HG02610 (cell line): ENCODE data around the gene PREX1.
A peak's percentile ranks its signal among the peaks of the same experiment; 100 is the strongest.
"Not testable (repeated sequence)": the region's sequence is repeated elsewhere in the genome, so short reads cannot be mapped to it uniquely, and the experiment has no call there.

Source experiments
- ATAC-seq: cut with Tn5 transposase; IDR thresholded peaks from one replicate; pipeline ENCODE4 v1.9.1; 2021; ENCODE audit warnings: mild to moderate bottlenecking, moderate library complexity; ENCODE audit not compliant: unreplicated experiment

The PREX1 gene, protein sequence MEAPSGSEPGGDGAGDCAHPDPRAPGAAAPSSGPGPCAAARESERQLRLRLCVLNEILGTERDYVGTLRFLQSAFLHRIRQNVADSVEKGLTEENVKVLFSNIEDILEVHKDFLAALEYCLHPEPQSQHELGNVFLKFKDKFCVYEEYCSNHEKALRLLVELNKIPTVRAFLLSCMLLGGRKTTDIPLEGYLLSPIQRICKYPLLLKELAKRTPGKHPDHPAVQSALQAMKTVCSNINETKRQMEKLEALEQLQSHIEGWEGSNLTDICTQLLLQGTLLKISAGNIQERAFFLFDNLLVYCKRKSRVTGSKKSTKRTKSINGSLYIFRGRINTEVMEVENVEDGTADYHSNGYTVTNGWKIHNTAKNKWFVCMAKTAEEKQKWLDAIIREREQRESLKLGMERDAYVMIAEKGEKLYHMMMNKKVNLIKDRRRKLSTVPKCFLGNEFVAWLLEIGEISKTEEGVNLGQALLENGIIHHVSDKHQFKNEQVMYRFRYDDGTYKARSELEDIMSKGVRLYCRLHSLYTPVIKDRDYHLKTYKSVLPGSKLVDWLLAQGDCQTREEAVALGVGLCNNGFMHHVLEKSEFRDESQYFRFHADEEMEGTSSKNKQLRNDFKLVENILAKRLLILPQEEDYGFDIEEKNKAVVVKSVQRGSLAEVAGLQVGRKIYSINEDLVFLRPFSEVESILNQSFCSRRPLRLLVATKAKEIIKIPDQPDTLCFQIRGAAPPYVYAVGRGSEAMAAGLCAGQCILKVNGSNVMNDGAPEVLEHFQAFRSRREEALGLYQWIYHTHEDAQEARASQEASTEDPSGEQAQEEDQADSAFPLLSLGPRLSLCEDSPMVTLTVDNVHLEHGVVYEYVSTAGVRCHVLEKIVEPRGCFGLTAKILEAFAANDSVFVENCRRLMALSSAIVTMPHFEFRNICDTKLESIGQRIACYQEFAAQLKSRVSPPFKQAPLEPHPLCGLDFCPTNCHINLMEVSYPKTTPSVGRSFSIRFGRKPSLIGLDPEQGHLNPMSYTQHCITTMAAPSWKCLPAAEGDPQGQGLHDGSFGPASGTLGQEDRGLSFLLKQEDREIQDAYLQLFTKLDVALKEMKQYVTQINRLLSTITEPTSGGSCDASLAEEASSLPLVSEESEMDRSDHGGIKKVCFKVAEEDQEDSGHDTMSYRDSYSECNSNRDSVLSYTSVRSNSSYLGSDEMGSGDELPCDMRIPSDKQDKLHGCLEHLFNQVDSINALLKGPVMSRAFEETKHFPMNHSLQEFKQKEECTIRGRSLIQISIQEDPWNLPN (N-terminal part only)

DNA sequence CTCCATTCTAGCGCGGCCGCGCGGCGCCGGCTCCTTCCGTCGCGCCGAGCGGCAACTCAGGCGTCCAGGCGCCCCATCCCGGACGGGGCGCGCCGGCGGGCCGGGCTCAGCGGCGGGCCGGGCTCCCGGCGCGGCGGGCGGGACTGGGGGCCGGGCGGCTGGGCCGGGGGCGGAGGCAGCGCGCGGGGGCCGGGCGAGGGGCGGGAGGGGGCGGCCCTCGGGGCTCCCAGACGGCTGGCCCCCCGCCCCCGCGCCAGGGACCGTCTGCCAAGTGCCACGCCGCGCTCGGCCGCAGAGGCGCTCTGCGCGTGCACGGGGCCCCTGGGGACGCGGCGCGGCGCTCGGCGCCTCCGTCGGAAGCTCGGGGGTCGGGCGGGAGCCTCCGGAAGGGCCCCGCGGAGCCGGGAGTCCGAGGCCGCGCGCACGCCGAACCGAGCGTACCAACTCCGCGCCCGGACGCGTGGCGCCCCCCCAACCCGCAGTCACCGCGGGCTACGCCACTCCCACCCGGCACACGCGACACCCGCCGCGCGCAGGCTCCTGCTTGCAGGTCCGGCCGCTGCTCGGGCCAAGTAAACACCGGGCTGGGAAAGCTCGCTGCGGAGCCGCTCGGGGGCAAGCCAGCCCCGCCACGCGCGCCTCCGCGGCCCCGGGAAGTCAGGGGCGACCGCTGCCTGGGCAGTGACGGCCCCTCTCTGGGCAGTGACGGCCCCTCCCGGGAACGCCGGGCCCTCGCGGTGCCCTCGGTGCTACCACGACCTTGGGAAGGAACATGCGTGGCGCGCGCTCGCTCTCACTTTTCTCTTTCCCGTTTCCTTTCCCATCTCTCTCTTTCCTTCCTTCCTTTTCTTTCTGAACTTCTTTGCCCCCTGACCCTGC is at the start of gene PREX1:
TSS of gene PREX1 (minus strand) at position 145 of the 879 bp plus-strand sequence. CDS start at position 6, 139 bp downstream.
- ATAC-seq, result peak; percentile 35

DNA sequence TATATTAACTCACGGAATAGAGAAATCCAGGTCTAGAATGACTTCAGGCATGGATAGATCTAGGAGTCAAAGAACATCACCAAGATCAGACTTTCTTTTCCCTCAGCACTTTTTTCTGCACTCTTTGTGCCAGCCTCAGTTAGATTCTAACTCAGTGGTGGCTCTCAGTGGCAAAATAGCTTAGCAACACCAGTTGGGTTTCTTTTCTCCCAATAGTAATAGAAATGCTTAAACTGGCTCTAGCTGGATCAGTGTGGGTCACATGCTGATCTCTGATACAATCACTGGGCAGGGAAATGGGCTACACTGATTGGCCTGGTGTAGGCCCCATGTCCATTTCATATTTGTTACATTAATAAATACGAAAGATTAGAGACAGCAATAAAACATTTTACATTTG is 49.5 kb upstream of the PREX1 start:
- ATAC-seq, result no peak

DNA sequence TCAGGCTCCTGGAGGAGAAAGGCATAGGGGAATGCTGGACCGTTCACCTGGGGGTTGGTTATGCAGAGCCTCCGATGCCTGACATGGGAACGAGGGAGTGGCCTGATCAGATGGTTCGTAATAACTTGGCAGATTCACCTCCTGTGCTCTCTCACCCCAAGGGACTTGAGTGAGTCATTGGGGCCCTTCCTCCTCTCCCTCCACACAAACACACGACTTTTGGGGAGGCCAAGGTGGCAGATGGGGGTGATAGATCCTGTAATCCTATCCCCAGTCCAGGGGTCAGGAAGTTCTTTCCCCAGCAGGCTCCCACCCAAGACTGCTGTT is 48.1 kb upstream of the PREX1 start:
- ATAC-seq, result no peak

DNA sequence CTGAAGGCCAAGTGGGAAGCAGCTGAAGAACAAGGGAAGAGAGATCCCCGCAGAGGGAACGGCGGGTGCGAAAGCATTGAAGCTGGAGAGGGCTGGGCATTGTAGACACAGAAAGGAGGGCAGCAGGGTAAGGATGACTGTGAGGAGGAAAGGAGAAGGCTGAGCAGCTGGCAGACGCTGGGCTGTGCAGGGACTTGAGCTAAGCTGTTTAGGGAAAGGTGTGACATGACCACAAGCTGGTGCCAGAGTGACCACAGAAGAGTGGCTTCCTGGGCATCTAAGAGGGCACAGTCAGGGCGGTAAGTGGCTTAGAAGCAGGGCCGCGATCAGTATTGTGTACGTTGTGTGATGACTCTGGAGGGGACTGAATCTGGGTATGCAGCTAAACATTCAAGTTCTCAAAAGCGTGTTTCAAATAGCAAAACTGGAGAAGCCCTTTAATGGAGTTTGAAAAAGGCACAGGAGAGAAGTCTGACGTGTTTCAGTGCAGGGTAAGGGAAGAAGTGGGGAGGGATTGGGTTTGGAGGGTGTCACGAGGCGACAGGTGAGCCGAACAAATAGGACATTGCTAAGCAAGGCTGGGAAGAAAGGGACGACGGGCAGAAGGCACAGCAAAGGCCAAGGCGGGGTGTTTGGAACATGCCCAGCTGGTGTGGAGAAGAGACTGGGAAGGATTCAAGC is 47.6 kb upstream of the PREX1 start:
- ATAC-seq, result no peak

DNA sequence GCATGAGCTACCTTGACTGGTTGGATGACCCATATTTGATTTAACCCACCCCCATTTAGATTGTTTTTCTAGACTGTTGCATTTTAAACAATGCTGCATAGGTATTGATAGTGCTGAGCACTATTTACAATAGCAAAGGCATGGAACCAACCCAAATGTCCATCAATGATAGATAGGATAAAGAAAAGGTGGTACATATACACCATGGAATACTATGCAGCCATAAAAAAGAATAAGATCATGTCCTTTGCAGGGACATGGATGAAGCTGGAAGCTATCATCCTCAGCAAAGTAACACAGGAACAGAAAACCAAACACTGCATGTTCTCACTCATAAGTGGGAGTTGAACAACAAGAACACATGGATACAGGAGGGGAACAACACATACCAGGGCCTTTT is 41.6 kb upstream of the PREX1 start:
- ATAC-seq, result not testable (repeated sequence)

DNA sequence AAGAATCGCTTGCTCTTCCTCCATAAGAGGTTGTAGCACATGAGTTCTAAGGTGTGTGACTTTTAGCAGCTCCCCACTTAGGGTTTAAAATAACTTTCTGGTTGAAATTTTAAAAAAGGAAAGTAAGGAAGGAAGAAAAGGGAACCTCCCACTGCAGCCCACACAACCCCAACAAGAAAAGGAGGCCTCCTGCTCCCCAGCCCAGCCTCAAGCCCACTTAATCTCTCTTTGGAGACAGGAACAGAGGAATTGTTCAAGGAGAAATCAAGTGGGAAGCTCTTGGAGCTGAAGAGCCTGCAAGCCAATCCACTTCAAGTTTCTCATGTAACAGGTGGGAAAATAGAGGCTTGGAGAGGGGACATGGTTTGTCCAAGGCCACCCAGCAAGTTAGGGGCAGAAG is 39.1 kb upstream of the PREX1 start:
- no peak for ATAC-seq

DNA sequence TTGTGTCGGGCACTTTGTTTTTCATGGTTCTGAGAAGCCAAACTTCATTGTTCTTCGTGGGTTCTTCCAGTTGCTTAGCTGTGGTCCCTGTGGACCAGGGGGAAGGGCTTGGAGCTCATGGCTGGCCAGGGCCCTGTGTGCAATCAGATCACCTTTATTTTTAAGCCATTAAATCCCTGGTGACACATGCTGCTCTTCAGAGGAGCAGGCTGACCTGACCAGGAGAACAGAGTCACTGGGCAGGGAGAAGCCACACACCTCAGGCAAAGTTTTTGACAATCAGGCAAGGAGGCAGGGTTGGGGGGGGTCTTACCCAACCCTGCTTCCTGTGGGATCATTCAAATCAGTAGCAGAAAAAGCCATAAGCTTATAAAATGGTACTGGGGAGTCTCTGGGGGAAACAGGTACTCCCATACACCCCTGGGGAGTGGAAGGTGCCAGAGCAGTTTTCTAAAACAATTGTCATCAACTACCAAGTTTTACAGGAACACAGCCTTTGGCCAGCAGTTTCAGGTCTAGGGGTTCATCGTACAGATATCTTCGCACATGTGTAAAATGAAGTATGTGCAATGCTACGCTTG is 37.0 kb upstream of the PREX1 start:
- ATAC-seq, result no peak

DNA sequence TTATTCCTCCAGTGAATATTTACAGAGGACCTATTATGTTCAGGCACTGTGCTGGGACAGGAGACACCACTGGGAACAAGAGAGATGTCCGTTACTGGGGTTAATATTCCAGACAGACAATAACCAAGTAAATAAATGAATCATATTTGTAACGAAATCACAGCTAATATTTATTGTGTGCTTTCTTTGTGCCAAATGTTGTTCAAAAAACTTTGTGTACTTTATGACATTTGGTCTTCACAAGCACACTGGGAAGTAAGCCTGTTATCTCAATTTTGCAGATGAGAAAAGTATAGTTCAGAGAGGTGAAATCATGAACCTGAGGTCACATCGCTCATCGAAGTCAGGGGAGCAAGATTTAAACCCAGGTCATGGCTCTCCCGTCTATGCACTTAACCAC is 36.5 kb upstream of the PREX1 start:
- ATAC-seq, result no peak

DNA sequence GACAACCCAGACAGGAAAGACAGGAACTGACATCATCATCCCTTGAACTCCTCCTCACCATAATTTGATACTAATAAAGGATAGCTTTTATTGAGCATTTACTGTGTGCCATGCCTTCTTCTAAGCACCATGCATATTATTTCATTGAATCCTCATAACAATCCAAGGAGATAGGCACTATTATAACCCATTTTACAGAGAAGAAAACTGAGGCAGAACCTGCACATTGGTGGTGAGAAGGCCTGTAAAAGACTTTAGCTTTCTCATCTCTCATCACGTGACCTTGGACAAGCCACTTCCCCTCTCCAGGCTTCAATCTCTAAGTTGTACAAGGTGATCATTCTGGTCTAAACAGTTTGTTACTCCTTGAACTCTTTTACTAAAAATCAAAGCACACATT is 34.5 kb upstream of the PREX1 start:
- ATAC-seq, result no peak

DNA sequence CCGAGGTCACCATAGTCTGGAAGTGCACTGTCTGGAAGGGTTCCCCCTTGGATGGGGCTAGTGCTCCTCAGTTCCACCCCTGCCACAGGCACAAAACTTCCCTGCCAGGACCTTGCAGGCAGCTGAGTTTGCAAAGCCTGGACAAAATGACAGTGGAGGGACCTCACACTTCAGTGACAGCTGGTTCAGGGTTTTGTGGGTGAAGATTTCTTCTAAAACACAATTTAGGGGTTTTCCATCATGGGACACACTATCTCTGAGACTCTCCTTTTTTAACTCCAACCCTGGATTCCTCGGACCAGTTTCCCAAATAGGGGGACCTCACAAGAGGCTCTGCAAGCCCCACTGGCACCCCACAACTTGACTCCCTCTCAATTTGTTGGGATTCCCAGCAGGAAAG is 33.6 kb upstream of the PREX1 start:
- no peak for ATAC-seq

DNA sequence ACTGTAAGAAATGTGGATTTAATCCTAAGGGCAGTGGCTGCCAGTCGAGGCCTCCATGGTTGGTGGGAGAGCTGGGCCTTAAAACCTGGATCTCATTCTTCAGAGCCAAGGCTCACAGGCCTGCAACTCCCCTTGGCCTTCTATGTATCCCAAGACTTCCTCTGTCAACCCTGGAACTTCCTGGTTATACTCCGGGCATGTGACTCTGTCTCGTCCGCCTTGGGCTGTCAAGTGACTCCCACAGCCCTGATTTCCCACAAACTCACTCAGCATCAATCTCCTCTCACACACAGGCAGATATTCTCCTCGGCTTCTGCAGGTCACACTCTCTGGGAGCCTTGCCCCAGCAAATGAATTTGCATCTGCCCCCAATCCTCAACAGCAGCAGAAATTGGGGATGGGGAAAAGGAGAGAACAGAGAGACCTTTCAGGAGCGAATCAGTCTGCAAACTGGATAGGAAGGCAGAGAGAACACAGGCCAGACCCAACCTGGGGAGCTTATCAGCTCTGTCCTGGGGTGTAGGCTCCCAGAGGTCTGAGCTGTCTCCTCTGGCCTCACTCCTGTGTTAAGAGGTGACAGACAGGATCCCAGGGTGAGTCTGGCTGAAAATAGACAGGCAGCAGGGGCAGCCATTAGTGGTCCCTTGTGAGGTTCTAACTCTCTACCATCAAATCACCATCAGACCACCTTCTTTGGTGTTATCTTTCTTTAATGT is 30.4 kb upstream of the PREX1 start:
- ATAC-seq, result no peak

DNA sequence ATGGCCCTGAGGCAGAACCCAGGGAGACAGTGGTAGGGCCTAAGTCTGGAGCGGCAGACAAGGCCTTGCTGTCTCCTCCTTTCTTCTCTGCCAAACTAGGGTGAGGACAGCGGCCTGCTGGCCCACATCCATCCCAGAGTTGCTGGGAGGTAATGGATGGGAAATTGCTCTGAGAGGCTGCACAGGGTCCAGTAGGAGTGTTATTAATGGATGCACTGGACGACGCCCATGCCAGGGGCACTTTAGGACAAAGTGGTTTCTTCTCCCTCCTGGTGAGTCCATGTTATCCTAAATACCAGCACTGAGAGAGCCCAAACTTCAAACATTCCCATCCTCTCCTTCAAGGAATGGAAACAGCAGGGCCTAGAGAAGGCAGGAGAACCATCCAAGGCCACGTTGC is 28.3 kb upstream of the PREX1 start:
- no peak for ATAC-seq

DNA sequence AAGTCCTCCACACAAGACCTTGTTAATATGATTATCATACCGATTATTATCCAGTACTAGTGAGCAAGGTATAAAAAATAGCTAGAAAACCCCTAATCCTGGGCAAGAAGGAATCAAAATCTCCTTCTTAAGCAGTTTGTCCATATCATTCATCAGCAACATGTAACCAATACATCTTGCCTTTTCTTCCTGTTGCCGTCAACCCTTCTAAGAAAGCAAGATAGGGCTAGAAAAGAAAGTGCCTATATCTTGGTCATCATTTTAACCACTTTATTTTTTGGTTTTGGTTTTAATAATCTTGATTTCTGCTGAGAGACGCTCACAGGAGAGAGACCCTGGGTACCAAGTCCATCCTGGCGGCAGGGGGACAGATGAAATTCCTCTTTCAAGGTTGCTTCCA is 27.2 kb upstream of the PREX1 start:
- no peak for ATAC-seq

DNA sequence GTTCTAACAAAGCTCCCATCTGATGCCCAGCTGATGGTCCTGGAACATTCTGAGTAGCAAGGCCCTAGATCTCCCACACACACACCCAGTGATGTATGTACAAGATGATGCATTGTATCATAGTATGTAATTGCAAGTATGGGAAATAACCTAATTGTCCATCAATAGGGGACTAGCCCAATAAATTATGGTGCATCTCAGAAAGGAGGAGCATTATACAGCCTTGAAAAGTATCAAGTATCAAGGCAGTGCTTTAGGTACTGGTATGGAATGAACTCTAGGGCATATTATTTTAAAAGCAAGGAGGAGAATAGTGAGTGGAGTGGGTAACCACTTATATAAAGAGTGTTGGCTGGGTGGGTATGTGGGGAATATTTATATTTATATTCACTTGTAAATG is 24.8 kb upstream of the PREX1 start:
- no peak for ATAC-seq

DNA sequence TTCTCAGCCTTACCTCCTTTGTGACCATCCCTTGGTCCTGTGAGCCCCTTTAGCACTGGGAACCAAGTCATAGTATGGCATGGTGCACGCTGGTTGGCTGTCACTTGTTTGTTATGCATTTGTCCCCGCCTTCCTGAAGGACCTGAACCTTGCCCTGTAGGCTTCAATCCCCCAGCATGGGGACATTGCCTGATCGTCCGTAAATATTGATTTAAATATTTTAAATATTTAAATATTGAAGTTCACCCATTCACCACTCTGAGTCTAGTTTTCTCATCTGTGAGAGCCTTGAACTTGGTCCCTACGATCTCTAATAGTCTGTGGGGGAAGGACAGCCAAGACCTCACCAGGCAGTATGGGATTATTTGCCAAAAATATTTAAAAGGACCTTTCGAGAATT is 23.8 kb upstream of the PREX1 start:
- ATAC-seq, result no peak

DNA sequence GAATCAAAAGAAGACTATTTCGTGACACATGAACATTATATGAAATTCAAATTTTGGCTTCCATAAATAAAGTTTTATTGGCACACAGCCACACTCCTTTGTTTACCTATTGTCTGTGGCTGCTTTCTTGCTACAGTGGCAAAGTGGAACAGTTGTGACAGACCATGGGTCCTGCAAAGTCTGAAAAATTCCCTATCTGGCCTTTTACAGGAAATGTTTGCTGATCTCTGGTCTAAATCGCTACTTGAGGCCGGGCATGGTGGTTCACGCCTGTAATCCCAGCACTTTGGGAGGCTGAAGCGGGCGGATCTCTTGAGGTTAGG is 23.1 kb upstream of the PREX1 start:
- ATAC-seq, result no peak

DNA sequence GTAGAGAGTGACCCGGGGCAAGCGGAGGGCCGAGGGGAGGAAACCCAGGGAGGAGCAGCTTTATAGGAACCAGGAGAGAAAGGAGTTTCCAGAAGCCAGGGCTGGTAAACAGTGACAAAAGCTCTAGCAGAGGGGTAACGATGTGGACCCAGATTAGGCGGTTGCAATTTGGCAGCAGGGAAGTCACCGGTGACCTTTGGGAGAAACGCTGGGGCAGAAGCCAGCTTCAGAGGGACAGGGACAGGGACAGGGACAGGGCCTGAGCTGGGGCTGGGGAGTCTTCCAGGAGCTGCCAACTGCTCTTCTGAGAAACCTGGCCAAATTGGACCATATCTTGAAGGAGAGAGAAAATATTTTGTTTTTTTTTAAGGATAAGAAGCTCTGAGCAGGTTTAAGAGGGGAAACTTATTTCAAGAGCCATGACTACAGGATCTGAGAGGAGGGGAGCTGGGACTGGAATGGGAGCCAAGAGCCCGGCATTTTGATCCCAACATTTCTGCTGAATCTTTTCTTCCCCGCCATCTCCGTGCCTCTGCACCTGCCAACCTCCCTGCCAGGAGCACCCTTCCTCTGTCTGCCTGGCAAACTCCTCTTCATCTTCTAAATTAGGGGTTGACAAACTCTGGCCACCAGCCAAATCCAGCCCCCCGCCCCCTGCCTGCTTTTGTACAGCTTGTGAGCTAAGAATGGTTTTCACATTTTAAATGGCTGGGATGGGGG is 22.6 kb upstream of the PREX1 start:
- no peak for ATAC-seq

DNA sequence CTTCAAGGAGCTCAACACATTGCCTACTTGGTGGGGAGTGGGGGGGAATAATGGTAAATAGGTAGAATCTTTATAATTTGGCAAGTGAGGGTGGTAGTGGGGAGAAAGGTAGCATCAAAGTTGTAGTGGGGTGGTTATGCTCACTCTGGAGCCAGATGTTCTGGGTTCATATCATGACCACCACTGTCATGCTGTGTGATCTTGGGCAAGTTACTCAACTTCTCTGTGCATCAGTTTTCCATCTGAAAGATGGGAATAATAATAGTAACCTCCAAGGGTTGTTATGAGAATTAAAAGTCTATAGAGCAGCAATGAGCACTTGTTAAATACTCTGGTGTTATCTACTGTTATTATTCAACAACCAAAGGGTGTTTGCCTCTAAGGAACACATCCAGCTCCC is 22.0 kb upstream of the PREX1 start:
- ATAC-seq, result no peak
